DMS79 (cell line): Measurements from ENCODE around the gene MOCS1.

Experiments used
- DNase-seq: peaks from one replicate; lab custom pipeline; 2025; lab: John Stamatoyannopoulos, UW

The MOCS1 gene

GRCh38 chr6:39876111-39876510 is 58.2 kb downstream of the MOCS1 start:
- no peak for DNase-seq

GRCh38 chr6:39873439-39873838 is 60.8 kb downstream of the MOCS1 start:
- DNase-seq: no peak

GRCh38 chr6:39870950-39871349 is 63.3 kb downstream of the MOCS1 start:
- no peak for DNase-seq

- no peak for DNase-seq
Observed at GRCh38 chr6:39867592-39867991, 66.7 kb downstream of the MOCS1 start.

GRCh38 chr6:39865011-39865888 is 69.0 kb downstream of the MOCS1 start:
- no peak for DNase-seq

GRCh38 chr6:39861663-39862062 is 72.6 kb downstream of the MOCS1 start:
- DNase-seq: no peak

GRCh38 chr6:39859025-39859424 is 75.2 kb downstream of the MOCS1 start:
- DNase-seq: no peak

GRCh38 chr6:39855356-39855995 is 78.8 kb downstream of the MOCS1 start:
- DNase-seq: no peak
